NOMO-1 (cell line): ENCODE measurements around the gene ZG16B.

ENCODE experiments used
- DNase-seq, 2 experiments: peaks; one replicate each; lab custom pipeline; 2025; ENCODE audit not compliant: unreplicated experiment in 2 of 2; lab: John Stamatoyannopoulos, UW

The ZG16B gene

DNA sequence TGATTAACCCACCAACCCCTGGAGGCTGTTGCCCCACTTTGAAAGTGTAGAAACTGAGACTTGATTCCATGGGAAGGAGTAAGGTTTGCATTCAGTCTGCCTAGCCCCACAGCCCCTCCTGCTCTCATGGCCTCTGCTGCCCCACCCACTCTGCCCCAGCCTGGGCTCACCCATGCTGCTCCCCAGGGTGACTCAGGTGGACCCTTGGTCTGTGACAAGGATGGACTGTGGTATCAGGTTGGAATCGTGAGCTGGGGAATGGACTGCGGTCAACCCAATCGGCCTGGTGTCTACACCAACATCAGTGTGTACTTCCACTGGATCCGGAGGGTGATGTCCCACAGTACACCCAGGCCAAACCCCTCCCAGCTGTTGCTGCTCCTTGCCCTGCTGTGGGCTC is 25.4 kb upstream of the ZG16B start:
- DNase-seq: no peak

DNA sequence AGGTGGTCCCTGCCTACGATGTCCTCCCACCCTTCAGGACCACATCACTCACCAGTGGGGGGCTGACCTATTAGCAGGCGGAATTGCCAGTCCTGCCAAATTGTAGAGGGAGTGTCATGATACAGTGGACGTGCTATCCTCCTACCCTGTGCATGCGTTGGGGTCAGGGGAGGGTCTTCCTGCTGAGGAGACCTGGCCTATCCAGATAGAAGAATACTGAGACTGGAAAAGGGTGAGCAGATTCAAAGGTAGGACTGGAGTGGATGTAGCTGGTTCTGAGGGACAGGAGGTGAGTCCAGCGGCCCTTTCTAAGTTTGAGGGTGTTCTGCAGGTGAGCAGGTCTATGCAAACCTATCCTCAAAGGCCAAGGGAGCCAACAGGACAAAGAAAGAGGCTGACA is 23.8 kb upstream of the ZG16B start:
- DNase-seq: no peak

GRCh38 chr16:2808181-2808580 is 21.9 kb upstream of the ZG16B start:
- no peak for DNase-seq

- no peak for DNase-seq
Observed at GRCh38 chr16:2809149-2809760, 20.8 kb upstream of the ZG16B start.

DNA sequence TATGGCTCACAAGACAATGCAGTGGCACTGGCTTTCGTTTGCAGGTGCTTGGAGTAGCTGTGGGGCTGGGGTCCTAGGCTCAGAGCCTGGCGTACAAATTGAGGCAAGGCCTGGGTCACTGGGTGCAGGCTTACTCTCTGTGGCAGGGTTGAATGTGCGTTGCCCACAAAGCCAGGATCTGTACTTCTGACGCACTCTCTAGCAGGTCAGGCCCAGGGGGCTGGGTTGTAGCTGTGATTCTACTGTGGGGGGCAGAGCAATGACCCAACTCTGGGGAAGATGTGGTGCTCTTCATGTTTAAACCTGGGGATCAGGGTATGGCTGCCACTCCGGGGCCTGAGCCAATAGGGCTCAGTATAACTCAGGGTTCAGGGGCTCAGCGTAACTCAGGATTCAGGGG is 19.5 kb upstream of the ZG16B start:
- no peak for DNase-seq

DNA sequence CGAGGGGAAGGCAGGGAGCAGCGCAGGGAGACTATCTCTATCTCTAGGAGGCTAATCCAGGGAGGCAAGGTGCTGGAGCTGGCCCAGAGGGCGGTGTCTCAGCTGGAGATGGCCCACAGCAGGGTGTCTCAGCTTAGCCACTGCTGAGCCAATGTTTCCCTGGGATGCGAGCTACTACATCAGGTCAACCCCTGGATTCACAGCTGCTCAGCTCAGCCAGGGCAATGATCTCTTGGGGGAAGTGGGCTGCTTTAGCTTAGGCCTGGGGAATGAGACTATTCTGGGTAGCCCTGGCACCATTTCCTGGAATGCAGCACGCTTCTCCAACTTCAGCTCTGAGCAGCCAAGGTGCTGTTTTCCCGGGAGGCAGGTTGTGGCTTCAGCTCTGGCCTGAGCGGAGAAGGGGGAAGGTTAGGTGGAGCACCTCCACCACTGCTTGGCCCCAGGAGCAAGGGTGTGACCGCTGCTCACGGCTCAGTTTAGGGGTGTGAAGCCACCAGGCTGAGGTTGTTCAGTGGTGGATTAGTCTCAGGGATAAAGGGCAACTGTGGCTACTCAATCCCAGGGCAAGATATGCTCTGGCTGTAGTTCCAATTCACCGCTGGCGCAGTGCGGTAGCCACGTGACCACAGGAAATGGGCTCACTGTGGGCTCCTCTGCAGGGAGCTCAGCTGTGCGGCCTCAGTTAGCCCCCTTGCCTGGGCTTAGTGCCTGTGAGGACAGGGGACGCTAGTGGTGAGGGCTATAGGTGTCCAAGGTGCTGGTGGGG is 18.2 kb upstream of the ZG16B start:
- no peak for DNase-seq

GRCh38 chr16:2813771-2814221 is 16.3 kb upstream of the ZG16B start:
- DNase-seq: no peak

DNA sequence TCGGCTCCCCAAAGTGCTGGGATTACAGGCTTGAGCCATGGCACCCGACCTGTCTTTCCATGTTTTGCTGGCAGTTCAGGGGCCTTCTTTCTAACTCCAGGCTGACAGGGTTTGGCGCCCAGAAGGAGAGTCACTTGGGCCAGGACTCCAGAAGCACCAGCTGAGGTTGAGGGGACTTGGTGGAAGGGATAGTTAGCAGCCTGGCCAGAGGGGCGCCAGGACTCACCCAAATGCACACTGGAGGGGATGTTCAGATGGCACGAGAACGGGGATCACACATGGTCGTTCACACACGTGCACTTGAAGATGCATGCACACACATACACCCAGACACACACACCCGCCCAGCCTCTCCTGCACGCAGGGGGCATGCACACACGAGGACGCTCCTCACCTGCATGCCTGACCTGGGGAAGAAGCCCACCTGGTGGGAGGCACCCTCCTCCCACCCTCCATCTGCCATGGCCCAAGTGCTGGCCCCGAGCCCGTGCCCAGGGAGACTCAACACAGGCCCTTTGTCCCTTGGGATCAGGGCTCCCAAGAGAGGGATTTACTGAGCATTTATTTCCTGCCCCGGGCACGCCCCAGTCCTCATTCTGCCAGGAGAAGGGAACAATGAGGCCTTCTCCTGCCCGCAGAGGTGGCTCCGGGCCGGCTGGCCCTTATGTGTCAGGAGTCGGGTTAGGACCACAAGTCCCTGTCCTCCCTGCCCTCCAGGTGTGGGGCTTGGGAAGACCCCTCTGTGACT is 15.4 kb upstream of the ZG16B start:
- no peak for DNase-seq

DNA sequence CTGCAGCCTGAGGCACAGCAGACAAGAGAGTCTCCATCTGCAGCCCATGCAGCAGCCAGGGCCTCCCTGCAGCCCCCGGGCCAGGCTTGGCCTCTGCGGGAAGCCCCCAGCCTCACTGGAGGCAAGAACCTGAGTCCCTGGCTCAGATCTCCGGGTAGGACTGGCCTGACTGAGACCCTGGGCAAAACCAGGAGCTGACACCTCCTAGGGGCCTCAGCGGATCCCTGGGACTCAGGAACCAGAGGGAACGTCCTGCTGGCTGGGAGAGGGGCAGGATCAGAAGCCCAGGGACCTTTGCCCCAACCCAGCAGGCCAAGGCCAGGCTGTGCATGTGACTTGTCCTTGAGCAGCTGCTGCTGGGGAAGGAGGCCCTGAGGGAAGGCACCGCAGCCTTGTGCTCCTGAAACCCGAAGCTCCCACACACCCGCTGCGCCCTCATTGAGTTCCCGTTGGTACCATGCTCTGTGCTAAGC is 14.8 kb upstream of the ZG16B start:
- DNase-seq: no peak

DNA sequence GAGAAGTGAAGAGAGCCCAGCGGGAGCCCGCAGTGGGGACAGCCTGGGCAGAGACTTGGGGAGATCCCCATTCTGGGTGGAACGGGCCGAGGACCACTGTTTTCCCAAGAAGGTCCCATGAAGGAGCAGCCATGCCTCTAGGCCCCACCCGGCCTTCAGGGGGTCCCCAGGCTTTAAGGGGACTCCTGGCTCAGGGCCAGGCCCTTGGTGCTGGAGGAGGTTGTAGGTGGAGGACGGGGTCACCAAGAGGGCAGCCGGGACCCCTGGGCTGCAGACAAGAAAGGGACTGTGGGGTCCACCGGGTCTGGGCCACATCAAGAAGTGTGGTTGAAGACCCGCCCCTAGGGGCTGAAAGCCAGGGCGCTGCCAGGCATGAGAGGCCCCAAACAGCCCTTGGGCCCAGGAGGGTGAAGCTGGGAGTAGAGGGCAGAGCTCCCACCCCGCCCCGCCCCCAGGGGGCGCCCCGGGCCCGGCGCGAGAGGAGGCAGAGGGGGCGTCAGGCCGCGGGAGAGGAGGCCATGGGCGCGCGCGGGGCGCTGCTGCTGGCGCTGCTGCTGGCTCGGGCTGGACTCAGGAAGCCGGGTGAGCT is 13.3 kb upstream of the ZG16B start, which contains the start of gene PRSS21:
TSS of gene PRSS21 (plus strand) at position 487 of the 589 bp plus-strand sequence. CDS start at position 519, 32 bp downstream.
- peak; percentile 17 to 41 for DNase-seq

- DNase-seq: no peak
Observed at GRCh38 chr16:2817340-2818271, 12.5 kb upstream of the ZG16B start.

GRCh38 chr16:2818272-2818876 is 11.7 kb upstream of the ZG16B start:
- no peak for DNase-seq

- DNase-seq: no peak
Observed at GRCh38 chr16:2819179-2819938, 10.7 kb upstream of the ZG16B start.

DNA sequence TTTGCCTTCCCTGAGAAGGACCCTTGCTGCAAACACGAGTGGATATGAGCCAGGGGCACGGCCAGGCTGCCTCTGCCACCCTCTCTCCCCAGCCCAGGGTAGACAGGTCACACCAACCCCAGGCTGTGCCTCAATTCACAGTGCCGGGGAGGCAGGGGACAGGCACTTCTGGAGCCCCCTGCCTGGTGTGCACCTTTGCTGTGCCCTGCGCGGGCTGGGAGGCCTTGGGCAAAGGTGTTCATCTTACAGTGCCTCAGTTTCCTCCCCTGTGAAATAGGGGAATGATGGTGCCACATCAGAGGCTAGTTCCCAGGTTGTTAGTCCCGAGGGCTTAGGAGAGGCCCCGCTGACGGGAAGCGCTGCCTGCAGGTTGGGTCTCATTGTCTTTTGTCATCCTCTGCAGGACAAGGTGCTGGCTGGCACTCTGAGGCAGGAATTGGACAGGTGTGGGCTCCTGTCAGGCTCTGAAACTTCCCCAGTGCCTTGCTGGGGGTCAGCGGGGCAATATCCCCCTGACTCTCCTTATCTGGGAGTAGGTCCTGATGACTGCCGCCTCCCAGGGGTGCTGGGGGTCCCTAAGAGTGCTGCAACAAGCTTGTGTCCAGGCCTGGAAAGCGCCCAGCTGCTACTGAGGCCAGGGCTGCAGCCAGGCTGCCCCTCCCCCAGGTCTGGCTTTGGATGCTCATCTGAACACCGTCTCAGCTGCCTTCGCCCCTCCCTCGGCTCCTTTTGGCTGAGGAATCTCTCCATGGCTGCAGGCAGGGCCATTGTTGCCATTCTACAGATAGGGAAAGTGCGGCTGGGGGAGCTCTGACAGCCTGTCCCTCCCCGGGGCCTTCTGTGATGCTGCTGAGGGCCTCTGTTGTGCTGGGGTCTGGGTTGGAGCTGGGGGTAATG is 9.9 kb upstream of the ZG16B start:
- DNase-seq: no peak

DNA sequence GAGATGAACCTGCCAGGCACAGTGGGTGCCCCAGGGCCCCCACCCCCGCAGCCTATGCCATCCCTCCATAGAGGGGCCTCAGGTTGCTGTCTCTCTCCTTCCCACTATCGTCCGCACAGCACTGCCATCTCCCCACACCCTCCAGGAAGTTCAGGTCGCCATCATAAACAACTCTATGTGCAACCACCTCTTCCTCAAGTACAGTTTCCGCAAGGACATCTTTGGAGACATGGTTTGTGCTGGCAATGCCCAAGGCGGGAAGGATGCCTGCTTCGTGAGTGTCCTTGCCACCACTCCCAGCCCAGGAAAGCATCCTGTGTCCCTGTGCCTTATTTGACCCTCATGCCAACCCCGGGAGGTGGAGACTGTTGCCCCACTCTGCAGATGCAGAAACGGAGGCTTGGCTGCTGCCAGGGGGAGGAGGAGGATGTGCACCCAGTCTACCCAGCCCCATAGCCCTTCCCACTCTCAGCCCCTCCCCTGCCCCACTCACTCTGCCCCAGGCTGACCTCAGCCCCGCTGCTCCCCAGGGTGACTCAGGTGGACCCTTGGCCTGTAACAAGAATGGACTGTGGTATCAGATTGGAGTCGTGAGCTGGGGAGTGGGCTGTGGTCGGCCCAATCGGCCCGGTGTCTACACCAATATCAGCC is 9.1 kb upstream of the ZG16B start:
- DNase-seq: no peak

GRCh38 chr16:2821487-2822157 is 8.5 kb upstream of the ZG16B start:
- DNase-seq: no peak

DNA sequence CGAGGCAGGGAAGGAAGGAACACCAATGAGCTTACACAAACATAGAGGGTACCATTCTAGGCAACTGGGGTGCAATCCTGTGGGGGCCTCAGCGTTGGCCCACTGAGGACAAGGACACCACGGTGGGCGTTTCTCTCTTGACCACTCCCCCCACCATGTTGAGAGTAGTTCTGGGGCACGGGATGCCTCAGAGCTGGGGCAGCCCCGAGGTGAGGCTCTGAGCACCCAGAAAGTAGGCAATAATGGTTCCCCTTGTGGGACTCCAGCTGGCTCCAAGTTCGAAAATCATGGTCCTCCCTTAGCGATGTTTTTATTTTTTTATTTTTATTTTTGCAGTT is 8.0 kb upstream of the ZG16B start:
- no peak for DNase-seq
